Caco-2 (cell line): ENCODE results near the gene ATP8A2. TPM values are rescaled to one million over a fixed set of nuclear protein-coding genes. Genes with fewer than 3 reads are reported as not detected.

ENCODE experiments used
- BruUV-seq: library from RNA; stranded (reverse); fragments of 400-500 nt; replicated peaks from 2 replicates; lab custom pipeline; 2021; lab: Mats Ljungman, UMichigan
- CTCF ChIA-PET: fragments of 300-600 bp; sonication (Branson Sonifier 250); formaldehyde crosslinking; loops from one replicate; lab custom pipeline; 2022; ENCODE audit warnings: antibody characterized with exemption; lab: Charles Lee
- POLR2A ChIA-PET: fragments of 300-600 bp; sonication (Branson Sonifier 250); formaldehyde crosslinking; loops from one replicate; lab custom pipeline; 2022; ENCODE audit warnings: antibody characterized with exemption; lab: Charles Lee
- DNase-seq, 2 experiments: peaks; one replicate each; pipeline versions ENCODE4 v3.0.0 to v3.0.0-alpha.2; 2020 to 2022
- H3K27me3 ChIP-seq: replicated peaks from 2 replicates; pipeline ENCODE4 v1.6.0; 2011; ENCODE audit warnings: low read length; ENCODE audit not compliant: control insufficient read depth, insufficient read depth
- H3K36me3 ChIP-seq: 2 replicates; pipeline ENCODE4 v1.5.1; 2011; ENCODE audit warnings: low read length; ENCODE audit not compliant: control insufficient read depth, insufficient read depth
- H3K4me1 ChIP-seq: fragments of 250-450 bp; sonication (Bioruptor Pico); 2 replicates; pipeline ENCODE4 v1.5.1; 2020; ENCODE audit warnings: mild to moderate bottlenecking
- H3K4me3 ChIP-seq: 2 replicates; pipeline ENCODE4 v1.5.1; 2011; ENCODE audit warnings: low read depth, mild to moderate bottlenecking, control low read depth, low read length
- H3K9me3 ChIP-seq: fragments of 250-450 bp; sonication (Bioruptor Pico); 2 replicates; pipeline ENCODE4 v1.5.1; 2020; ENCODE audit warnings: mild to moderate bottlenecking, moderate library complexity
- H3K27ac Mint-ChIP-seq: one replicate; pipeline ENCODE4 v1.8.0; 2022; ENCODE audit warnings: mixed read lengths; ENCODE audit not compliant: unreplicated experiment
- H3K27me3 Mint-ChIP-seq: one replicate; pipeline ENCODE4 v1.8.0; 2022; ENCODE audit warnings: mixed read lengths; ENCODE audit not compliant: insufficient read depth, unreplicated experiment
- H3K36me3 Mint-ChIP-seq: one replicate; pipeline ENCODE4 v1.8.0; 2022; ENCODE audit warnings: mild to moderate bottlenecking, mixed read lengths; ENCODE audit not compliant: insufficient read depth, unreplicated experiment
- H3K4me1 Mint-ChIP-seq: one replicate; pipeline ENCODE4 v1.8.0; 2022; ENCODE audit warnings: low read depth, mixed read lengths; ENCODE audit not compliant: unreplicated experiment
- H3K4me3 Mint-ChIP-seq: one replicate; pipeline ENCODE4 v1.8.0; 2022; ENCODE audit warnings: mild to moderate bottlenecking, moderate library complexity, mixed read lengths; ENCODE audit not compliant: unreplicated experiment
- H3K9me3 Mint-ChIP-seq: one replicate; pipeline ENCODE4 v1.8.0; 2022; ENCODE audit warnings: mixed read lengths; ENCODE audit not compliant: unreplicated experiment
- intact Hi-C: fragments of 100-400 bp; cut with micrococcal nuclease; formaldehyde crosslinking; loops from one replicate; pipeline ENCODE4 v1.10.0; 2022; ENCODE audit not compliant: unreplicated experiment
- total RNA-seq: library from RNA; stranded (reverse); gene quantifications from 2 replicates; pipeline ENCODE4 v1.2.3, GENCODE V29; 2022
- TF ChIP-seq, protein P1 (sequence below), 2 experiments: fragments of 200-600 bp in 1 of 2; IDR thresholded peaks; 1 replicate in 1 of 2; 2 replicates in 1 of 2; pipeline versions ENCODE4 v1.5.1 to v1.8.0; 2011 to 2022; ENCODE audit warnings: antibody characterized with exemption in 1 of 2, control low read depth in 1 of 2, inconsistent platforms in 1 of 2, low read depth in 1 of 2, low read length in 1 of 2, mild to moderate bottlenecking in 1 of 2, moderate library complexity in 1 of 2; ENCODE audit not compliant: insufficient read depth in 1 of 2, severe bottlenecking in 1 of 2, unreplicated experiment in 1 of 2

ATP8A2 gene
- total RNA-seq, 1 experiment from 2014 or later, result 0.05 TPM

DNA sequence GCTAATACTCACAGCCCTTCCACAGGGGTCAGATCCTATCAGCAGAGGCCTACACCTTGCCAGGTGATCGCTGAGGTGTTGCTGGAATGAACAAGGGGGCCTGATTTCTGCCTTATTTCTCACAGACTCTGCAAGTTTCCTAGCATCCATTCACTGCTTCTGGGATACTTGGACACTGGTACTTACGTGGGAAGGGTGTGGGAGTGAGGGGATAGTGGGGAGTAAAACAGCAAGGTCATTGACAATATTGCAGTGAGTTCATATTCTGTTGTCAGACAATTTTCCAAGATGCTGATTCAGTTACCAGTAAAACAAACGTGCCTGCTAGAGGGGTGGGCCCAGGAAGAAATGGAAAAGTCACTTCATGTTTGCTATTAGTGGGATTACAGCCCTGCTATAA is 403.5 kb downstream of the ATP8A2 start:
- H3K4me1 Mint-ChIP-seq, result no peaks in the 10 kb centered on the region
- no peaks in the 10 kb centered on the region for H3K36me3 Mint-ChIP-seq
- Histone ChIP-seq H3K4me1 (no peaks in the 10 kb centered on the region), H3K4me3 (no peak overlapping the region), H3K9me3 (no peaks in the 10 kb centered on the region), H3K36me3 (no peaks in the 10 kb centered on the region), H3K27me3 (no peaks in the 10 kb centered on the region)
- no peak for DNase-seq
- CTCF ChIA-PET, result no interaction called here
- no peak overlapping the region for H3K4me3 Mint-ChIP-seq
- H3K9me3 Mint-ChIP-seq, result no peaks in the 10 kb centered on the region
- intact Hi-C loops, result no loop called here
- POLR2A ChIA-PET, result no interaction called here
- BruUV-seq, result no TSS peak
- peaks cover 7% of the 10 kb centered on the region for H3K27me3 Mint-ChIP-seq
- TF ChIP-seq, protein P1, sequence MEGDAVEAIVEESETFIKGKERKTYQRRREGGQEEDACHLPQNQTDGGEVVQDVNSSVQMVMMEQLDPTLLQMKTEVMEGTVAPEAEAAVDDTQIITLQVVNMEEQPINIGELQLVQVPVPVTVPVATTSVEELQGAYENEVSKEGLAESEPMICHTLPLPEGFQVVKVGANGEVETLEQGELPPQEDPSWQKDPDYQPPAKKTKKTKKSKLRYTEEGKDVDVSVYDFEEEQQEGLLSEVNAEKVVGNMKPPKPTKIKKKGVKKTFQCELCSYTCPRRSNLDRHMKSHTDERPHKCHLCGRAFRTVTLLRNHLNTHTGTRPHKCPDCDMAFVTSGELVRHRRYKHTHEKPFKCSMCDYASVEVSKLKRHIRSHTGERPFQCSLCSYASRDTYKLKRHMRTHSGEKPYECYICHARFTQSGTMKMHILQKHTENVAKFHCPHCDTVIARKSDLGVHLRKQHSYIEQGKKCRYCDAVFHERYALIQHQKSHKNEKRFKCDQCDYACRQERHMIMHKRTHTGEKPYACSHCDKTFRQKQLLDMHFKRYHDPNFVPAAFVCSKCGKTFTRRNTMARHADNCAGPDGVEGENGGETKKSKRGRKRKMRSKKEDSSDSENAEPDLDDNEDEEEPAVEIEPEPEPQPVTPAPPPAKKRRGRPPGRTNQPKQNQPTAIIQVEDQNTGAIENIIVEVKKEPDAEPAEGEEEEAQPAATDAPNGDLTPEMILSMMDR (IDR thresholded peaks at IDR 0.05; ENCODE audit: insufficient read depth in 1 of 2, low read depth in 1 of 2, low read length in 1 of 2, severe bottlenecking in 1 of 2, unreplicated experiment in 1 of 2), result no peak
- no peak overlapping the region for H3K27ac Mint-ChIP-seq

DNA sequence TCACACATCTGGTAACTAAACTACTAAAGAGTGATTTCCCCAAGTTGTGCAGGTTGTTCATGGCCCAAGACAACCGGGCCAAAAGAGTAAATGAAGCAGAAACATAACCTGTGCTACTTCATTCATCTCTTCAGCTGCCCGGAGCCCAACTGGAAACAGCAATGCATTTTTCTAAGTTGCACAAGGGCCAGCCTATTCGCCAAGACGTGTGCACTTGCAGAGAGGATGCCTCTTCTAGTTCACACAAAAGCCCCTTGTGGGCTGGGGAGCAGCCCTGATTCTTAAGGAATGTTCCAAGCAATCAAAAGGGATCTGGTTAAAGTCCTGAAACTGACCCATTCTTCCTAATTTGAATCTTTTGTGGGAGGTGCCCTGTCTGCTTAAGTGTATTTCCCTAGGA is 404.2 kb downstream of the ATP8A2 start:
- no peak for DNase-seq
- Mint-ChIP-seq H3K27me3 (peaks cover 7% of the 10 kb centered on the region), H3K4me1 (no peaks in the 10 kb centered on the region), H3K9me3 (no peaks in the 10 kb centered on the region), H3K4me3 (no peak overlapping the region), H3K36me3 (no peaks in the 10 kb centered on the region), H3K27ac (no peak overlapping the region)
- Histone ChIP-seq H3K36me3 (no peaks in the 10 kb centered on the region), H3K4me3 (no peak overlapping the region), H3K27me3 (no peaks in the 10 kb centered on the region), H3K9me3 (no peaks in the 10 kb centered on the region), H3K4me1 (no peaks in the 10 kb centered on the region)
- POLR2A ChIA-PET, result no interaction called here
- BruUV-seq, result no TSS peak
- CTCF ChIA-PET, result no interaction called here
- TF ChIP-seq, protein P1 (IDR thresholded peaks at IDR 0.05; ENCODE audit: insufficient read depth in 1 of 2, low read depth in 1 of 2, low read length in 1 of 2, severe bottlenecking in 1 of 2, unreplicated experiment in 1 of 2), result no peak
- intact Hi-C loops, result no loop called here

DNA sequence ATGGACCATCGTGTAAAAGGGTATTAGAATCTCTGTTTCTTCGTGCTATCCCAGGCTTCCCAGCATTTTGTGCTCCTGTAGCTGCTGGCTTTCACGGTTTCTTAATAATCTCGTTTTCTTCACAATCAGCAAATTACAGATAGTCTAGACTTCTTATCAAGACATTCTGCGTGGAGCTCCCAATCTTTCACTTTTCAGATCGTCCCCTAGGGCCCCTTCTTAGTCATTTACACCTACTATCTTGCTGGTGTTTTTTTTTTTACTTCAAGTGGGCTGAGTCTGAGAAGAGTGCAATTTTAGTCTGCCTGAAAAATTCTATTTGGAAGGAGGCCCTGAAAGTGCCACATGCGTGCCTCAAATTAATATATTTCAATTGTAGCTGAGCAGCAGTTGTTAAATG is 404.9 kb downstream of the ATP8A2 start:
- Histone ChIP-seq H3K9me3 (no peaks in the 10 kb centered on the region), H3K4me1 (no peaks in the 10 kb centered on the region), H3K4me3 (no peak overlapping the region), H3K27me3 (no peaks in the 10 kb centered on the region), H3K36me3 (no peaks in the 10 kb centered on the region)
- Mint-ChIP-seq H3K27ac (no peak overlapping the region), H3K4me1 (no peaks in the 10 kb centered on the region), H3K9me3 (no peaks in the 10 kb centered on the region), H3K36me3 (no peaks in the 10 kb centered on the region), H3K4me3 (no peak overlapping the region), H3K27me3 (peaks cover 7% of the 10 kb centered on the region)
- POLR2A ChIA-PET, result no interaction called here
- no TSS peak for BruUV-seq
- intact Hi-C loops, result no loop called here
- CTCF ChIA-PET, result no interaction called here
- TF ChIP-seq, protein P1 (IDR thresholded peaks at IDR 0.05; ENCODE audit: insufficient read depth in 1 of 2, low read depth in 1 of 2, low read length in 1 of 2, severe bottlenecking in 1 of 2, unreplicated experiment in 1 of 2), result no peak
- DNase-seq, result no peak
